PC-9 (cell line): ENCODE measurements around the gene BIRC5. TPM values are rescaled to one million over a fixed set of nuclear protein-coding genes. Genes with fewer than 3 reads are reported as not detected.

ENCODE experiments used
- BruUV-seq: library from RNA; stranded (reverse); fragments of 400-500 nt; replicated peaks from 2 replicates; lab custom pipeline; 2021; lab: Mats Ljungman, UMichigan
- CTCF ChIA-PET: fragments of 300-600 bp; sonication (Branson Sonifier 250); formaldehyde crosslinking; loops from one replicate; lab custom pipeline; 2022; ENCODE audit warnings: antibody characterized with exemption; lab: Charles Lee
- POLR2A ChIA-PET: fragments of 300-600 bp; sonication (Branson Sonifier 250); formaldehyde crosslinking; loops from one replicate; lab custom pipeline; 2022; ENCODE audit warnings: antibody characterized with exemption; ENCODE audit not compliant: unreplicated experiment; lab: Charles Lee
- DNase-seq, 2 experiments: peaks; one replicate each; pipeline versions ENCODE4 v3.0.0 to v3.0.0-alpha.2; 2015 to 2022; ENCODE audit warnings: mixed read lengths in 1 of 2
- H2AFZ ChIP-seq: fragments of 200-600 bp; sonication (generic); 2 replicates; pipeline ENCODE4 v1.8.1; 2017; ENCODE audit warnings: antibody characterized with exemption
- H3F3A ChIP-seq: fragments of 200-600 bp; sonication (generic); 2 replicates; pipeline ENCODE4 v1.8.1; 2017; ENCODE audit warnings: antibody characterized with exemption, mild to moderate bottlenecking, low read depth; ENCODE audit not compliant: insufficient read depth
- H3K27ac ChIP-seq: fragments of 200-600 bp; sonication (generic); 2 replicates; pipeline ENCODE4 v1.6.1; 2016; ENCODE audit warnings: mixed run types
- H3K27me3 ChIP-seq: fragments of 200-600 bp; sonication (generic); 2 replicates; pipeline ENCODE4 v1.6.1; 2016; ENCODE audit warnings: low read depth, mixed run types; ENCODE audit not compliant: insufficient read depth
- H3K36me3 ChIP-seq: fragments of 200-600 bp; sonication (generic); 2 replicates; pipeline ENCODE4 v1.6.1; 2016; ENCODE audit warnings: low read depth, mixed run types
- H3K4me1 ChIP-seq: fragments of 200-600 bp; sonication (generic); replicated peaks from 2 replicates; pipeline ENCODE4 v1.6.1; 2016; ENCODE audit warnings: mixed run types; ENCODE audit not compliant: insufficient read depth
- H3K4me2 ChIP-seq: fragments of 200-600 bp; sonication (generic); 2 replicates; pipeline ENCODE4 v1.6.1; 2017; ENCODE audit warnings: mixed run types
- H3K4me3 ChIP-seq: fragments of 200-600 bp; sonication (generic); 2 replicates; pipeline ENCODE4 v1.6.1; 2016; ENCODE audit warnings: mixed run types
- H3K79me2 ChIP-seq: fragments of 200-600 bp; sonication (generic); 2 replicates; pipeline ENCODE4 v1.6.1; 2017; ENCODE audit warnings: low read depth, mixed run types
- H3K9me2 ChIP-seq: fragments of 200-600 bp; sonication (generic); 2 replicates; pipeline ENCODE4 v1.8.1; 2017; ENCODE audit warnings: mild to moderate bottlenecking; ENCODE audit not compliant: insufficient read depth
- H3K9me3 ChIP-seq: fragments of 200-600 bp; sonication (generic); 2 replicates; pipeline ENCODE4 v1.8.1; 2016; ENCODE audit warnings: low read depth; ENCODE audit not compliant: insufficient read depth
- H4K20me1 ChIP-seq: fragments of 200-600 bp; sonication (generic); 2 replicates; pipeline ENCODE4 v1.8.1; 2017; ENCODE audit not compliant: insufficient read depth
- EZH2 ChIP-seq: fragments of 200-600 bp; sonication (generic); IDR thresholded peaks from 2 replicates; pipeline ENCODE4 v1.8.0; 2017; ENCODE audit warnings: antibody characterized with exemption, low read depth
- intact Hi-C: fragments of 100-400 bp; cut with micrococcal nuclease; formaldehyde crosslinking; loops from one replicate; pipeline ENCODE4 v1.10.0; 2022; ENCODE audit not compliant: unreplicated experiment
- total RNA-seq: library from RNA; stranded (reverse); gene quantifications from 2 replicates; pipeline ENCODE4 v1.2.3, GENCODE V29; 2021
- TF ChIP-seq, protein P1 (sequence below): fragments of 200-600 bp; sonication (generic); conservative IDR thresholded peaks from 2 replicates; pipeline ENCODE4 v1.6.1; 2017; ENCODE audit warnings: mixed run types, antibody characterized with exemption, mild to moderate bottlenecking, moderate library complexity

Gene BIRC5
- total RNA-seq, 1 experiment from 2014 or later, result 91.0 TPM

DNA sequence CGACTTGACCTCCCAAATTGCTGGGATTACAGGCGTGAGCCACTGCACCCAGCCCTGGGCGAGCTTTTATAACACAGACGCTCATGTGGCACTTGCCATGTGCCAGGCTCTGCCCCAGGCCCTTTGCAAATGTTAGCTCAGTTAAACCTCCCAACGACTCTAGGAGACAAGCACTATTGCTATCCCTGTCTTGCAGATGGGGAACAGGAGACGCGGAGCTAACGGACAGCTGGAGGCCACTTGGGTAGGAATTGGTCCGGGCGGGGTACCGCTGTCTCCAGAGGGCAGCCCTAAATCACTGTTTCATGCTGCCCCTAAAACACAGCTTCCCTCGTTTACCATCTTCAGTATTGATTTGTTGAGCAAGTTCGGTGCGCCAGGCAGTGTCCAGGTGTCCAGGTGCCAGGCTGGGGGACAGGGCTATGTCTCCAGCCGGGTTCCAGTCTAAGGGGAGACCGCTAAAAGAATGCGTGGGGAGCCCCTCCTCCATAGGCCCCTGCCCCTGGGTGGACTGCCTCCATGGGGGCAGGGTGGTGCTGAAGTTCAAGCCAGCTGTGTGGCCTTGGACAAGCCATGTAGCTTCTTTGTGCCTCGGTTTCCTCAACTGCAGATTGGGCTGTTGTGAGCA, 41.1 kb downstream of the BIRC5 start:
- H3K9me2 ChIP-seq, result no peaks in the 10 kb centered on the region
- H3K27me3 ChIP-seq, result no peaks in the 10 kb centered on the region
- intact Hi-C loops, result no loop called here
- H3K9me3 ChIP-seq, result no peaks in the 10 kb centered on the region
- POLR2A ChIA-PET, result interaction anchor here (0.6 kb wide), 1 partner anchor 114 kb away, joined by 3 read pairs; no protein-coding TSS in a partner anchor
- no peak overlapping the region for H2AFZ ChIP-seq
- no peak overlapping the region for H3K4me3 ChIP-seq
- no TSS peak for BruUV-seq
- H3K79me2 ChIP-seq, result no peaks in the 10 kb centered on the region
- peaks cover 5% of the 10 kb centered on the region; the same call in 1 of the 2 replicates for H3F3A ChIP-seq
- H3K27ac ChIP-seq, result no peak overlapping the region
- no peak for DNase-seq
- no peaks in the 10 kb centered on the region for H3K36me3 ChIP-seq
- peaks cover 12% of the 10 kb centered on the region; the same call in 1 of the 2 replicates for H3K4me1 ChIP-seq
- no peak overlapping the region for H3K4me2 ChIP-seq
- H4K20me1 ChIP-seq, result no peaks in the 10 kb centered on the region
- CTCF ChIA-PET, result interaction anchor here (0.6 kb wide), 1 partner anchor 101 kb away, joined by 3 read pairs; no protein-coding TSS in a partner anchor
- TF ChIP-seq EZH2, result no peak
- TF ChIP-seq, protein P1, sequence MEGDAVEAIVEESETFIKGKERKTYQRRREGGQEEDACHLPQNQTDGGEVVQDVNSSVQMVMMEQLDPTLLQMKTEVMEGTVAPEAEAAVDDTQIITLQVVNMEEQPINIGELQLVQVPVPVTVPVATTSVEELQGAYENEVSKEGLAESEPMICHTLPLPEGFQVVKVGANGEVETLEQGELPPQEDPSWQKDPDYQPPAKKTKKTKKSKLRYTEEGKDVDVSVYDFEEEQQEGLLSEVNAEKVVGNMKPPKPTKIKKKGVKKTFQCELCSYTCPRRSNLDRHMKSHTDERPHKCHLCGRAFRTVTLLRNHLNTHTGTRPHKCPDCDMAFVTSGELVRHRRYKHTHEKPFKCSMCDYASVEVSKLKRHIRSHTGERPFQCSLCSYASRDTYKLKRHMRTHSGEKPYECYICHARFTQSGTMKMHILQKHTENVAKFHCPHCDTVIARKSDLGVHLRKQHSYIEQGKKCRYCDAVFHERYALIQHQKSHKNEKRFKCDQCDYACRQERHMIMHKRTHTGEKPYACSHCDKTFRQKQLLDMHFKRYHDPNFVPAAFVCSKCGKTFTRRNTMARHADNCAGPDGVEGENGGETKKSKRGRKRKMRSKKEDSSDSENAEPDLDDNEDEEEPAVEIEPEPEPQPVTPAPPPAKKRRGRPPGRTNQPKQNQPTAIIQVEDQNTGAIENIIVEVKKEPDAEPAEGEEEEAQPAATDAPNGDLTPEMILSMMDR, result no peak

DNA sequence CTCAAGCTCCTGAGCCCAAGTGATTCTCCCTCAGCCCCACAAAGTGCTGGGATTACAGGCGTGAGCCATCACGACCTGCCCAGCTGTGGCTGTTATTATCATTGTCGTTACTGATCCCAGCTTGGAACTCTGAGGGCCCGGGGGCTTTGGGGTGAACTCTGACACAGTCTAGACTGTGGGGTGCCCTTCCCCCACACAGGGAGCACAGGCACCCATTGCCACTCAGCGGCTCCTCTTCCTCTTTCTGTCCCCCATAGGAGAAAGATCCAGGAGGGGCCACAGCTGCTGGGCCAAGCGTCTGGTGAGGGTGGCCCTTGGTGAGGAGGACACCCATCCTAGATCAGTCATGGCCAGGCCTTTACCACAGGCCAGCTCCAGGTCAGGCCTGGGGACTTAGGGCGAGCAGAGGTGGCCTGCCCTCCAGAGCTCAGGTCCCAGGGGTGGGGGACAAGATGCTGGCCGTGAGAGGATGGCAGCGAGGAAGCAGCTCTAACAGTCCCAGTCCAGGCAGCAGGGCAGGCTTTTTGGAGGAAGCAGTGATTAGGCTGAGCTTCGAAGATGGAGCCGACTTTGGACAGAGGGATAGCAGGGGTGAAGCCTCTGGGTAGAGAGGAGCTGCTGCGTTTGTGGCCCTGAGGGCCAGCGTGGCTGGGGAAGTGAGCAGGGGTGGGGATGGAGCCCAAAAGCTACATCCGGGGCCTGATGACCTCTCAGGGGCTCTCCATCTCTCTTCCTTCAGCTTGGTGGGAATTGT, 42.1 kb downstream of the BIRC5 start:
- Histone ChIP-seq H2AFZ (no peak overlapping the region), H3K4me1 (peaks cover 11% of the 10 kb centered on the region; the same call in 1 of the 2 replicates), H3K36me3 (no peaks in the 10 kb centered on the region), H3K4me2 (no peak overlapping the region), H3K4me3 (no peak overlapping the region), H4K20me1 (no peaks in the 10 kb centered on the region), H3K9me3 (no peaks in the 10 kb centered on the region), H3K9me2 (no peaks in the 10 kb centered on the region), H3K79me2 (no peaks in the 10 kb centered on the region), H3F3A (peaks cover 5% of the 10 kb centered on the region; the same call in 1 of the 2 replicates), H3K27ac (no peak overlapping the region), H3K27me3 (no peaks in the 10 kb centered on the region)
- BruUV-seq, result no TSS peak
- POLR2A ChIA-PET, result interaction anchor here (0.6 kb wide), 1 partner anchor 113 kb away, joined by 3 read pairs; no protein-coding TSS in a partner anchor
- CTCF ChIA-PET, result no interaction called here
- intact Hi-C loops, result no loop called here
- TF ChIP-seq, protein P1, result no peak
- TF ChIP-seq EZH2, result no peak
- DNase-seq, result no peak

DNA sequence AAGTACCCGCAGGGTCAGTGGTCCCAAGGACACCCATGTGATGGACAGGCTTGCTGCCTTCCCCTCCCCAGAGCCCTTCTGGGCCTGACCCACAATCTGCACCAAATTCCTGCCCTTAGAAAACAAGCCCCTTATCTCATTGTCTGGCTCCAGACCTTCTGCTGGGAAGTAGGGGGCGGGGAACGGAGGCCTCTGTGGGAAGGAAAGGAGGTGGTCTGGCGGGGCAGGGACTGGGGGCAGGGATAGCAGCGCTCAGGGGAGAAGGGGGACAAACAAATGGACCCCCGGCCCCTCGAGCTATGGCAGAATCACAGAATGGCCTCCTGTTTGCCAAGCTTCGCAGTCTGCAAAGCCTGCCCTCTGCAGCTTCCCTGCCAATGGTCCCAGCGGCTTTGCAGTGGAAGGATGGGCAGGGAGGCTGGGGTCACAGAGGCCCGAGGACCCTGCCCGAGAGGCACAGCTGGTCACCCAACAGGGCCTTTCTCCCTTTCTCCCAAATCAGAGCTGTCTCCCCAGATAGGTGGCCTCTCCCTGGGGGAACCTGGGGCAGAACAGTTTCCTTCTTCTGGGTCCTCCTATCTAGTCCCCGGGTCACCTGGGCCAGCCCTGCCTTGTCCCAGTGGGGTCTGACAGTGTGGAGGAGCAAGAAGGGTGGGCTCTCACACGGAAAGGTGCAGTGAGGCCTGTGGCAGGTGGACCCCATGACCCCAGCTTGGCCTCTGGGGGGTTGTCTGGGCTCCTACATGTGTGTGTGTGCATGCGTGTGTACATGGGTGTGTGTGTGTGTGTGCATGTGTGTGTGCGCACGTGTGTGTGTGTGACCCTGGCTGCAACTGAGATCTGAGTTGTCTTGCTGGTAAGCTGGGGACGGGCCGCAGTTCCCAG, 42.9 kb downstream of the BIRC5 start:
- POLR2A ChIA-PET, result interaction anchor here (0.5 kb wide), 1 partner anchor 82 kb away, joined by 3 read pairs; no protein-coding TSS in a partner anchor

More for the DNA sequence above, 42.9 kb downstream of the BIRC5 start:
- no peaks in the 10 kb centered on the region for H3K9me3 ChIP-seq
- H3F3A ChIP-seq, result no peaks in the 10 kb centered on the region
- no peak overlapping the region for H3K4me3 ChIP-seq
- no peak overlapping the region for H3K4me2 ChIP-seq
- no peak overlapping the region for H3K27ac ChIP-seq
- H3K79me2 ChIP-seq, result no peaks in the 10 kb centered on the region
- TF ChIP-seq, protein P1, result no peak
- no peak for TF ChIP-seq EZH2
- no TSS peak for BruUV-seq
- no peaks in the 10 kb centered on the region for H3K36me3 ChIP-seq
- DNase-seq, result no peak
- H3K27me3 ChIP-seq, result no peaks in the 10 kb centered on the region
- H3K4me1 ChIP-seq, result peaks cover 6% of the 10 kb centered on the region; the same call in 1 of the 2 replicates
- H3K9me2 ChIP-seq, result no peaks in the 10 kb centered on the region
- intact Hi-C loops, result no loop called here
- no peak overlapping the region for H2AFZ ChIP-seq
- no peaks in the 10 kb centered on the region for H4K20me1 ChIP-seq
- CTCF ChIA-PET, result no interaction called here
